ENCODE data around the gene CCDC192.

Gene CCDC192

GRCh38 chr5:127804886-127805426 lies 101.8 kb downstream of the CCDC192 start:
- Histone ChIP-seq H3K9me3 (ENCODE audit: control insufficient read depth, low read length) (no peaks in the 10 kb centered on the region), H3K9ac (ENCODE audit: low read length) (no peak overlapping the region), H3K36me3 (ENCODE audit: control insufficient read depth, insufficient read depth, low read length) (no peaks in the 10 kb centered on the region), H3K27me3 (ENCODE audit: control insufficient read depth, insufficient read depth, low read length) (no peaks in the 10 kb centered on the region), H3K4me1 (ENCODE audit: control insufficient read depth, insufficient read depth, low read length) (peaks cover 24% of the 10 kb centered on the region), H3K4me3 (ENCODE audit: low read length) (no peak overlapping the region)

GRCh38 chr5:127805448-127805847 lies 102.3 kb downstream of the CCDC192 start:
- no peaks in the 10 kb centered on the region for H3K9me3 ChIP-seq (ENCODE audit: control insufficient read depth, low read length)
- no peaks in the 10 kb centered on the region for H3K36me3 ChIP-seq (ENCODE audit: control insufficient read depth, insufficient read depth, low read length)
- H3K4me3 ChIP-seq (ENCODE audit: low read length), result no peak overlapping the region
- H3K27me3 ChIP-seq (ENCODE audit: control insufficient read depth, insufficient read depth, low read length), result no peaks in the 10 kb centered on the region
- H3K4me1 ChIP-seq (ENCODE audit: control insufficient read depth, insufficient read depth, low read length), result peaks cover 24% of the 10 kb centered on the region
- no peak overlapping the region for H3K9ac ChIP-seq (ENCODE audit: low read length)

- peaks cover 22% of the 10 kb centered on the region for H3K4me1 ChIP-seq (ENCODE audit: control insufficient read depth, insufficient read depth, low read length)
- no peaks in the 10 kb centered on the region for H3K9me3 ChIP-seq (ENCODE audit: control insufficient read depth, low read length)
- H3K4me3 ChIP-seq (ENCODE audit: low read length), result no peak overlapping the region
- no peak overlapping the region for H3K9ac ChIP-seq (ENCODE audit: low read length)
- no peaks in the 10 kb centered on the region for H3K36me3 ChIP-seq (ENCODE audit: control insufficient read depth, insufficient read depth, low read length)
- H3K27me3 ChIP-seq (ENCODE audit: control insufficient read depth, insufficient read depth, low read length), result no peaks in the 10 kb centered on the region
These were observed 103.6 kb downstream of the CCDC192 start for GRCh38 chr5:127806776-127807175.

- Histone ChIP-seq H3K27me3 (ENCODE audit: control insufficient read depth, insufficient read depth, low read length) (no peaks in the 10 kb centered on the region), H3K4me3 (ENCODE audit: low read length) (no peak overlapping the region), H3K9ac (ENCODE audit: low read length) (no peak overlapping the region), H3K9me3 (ENCODE audit: control insufficient read depth, low read length) (no peaks in the 10 kb centered on the region), H3K36me3 (ENCODE audit: control insufficient read depth, insufficient read depth, low read length) (no peaks in the 10 kb centered on the region), H3K4me1 (ENCODE audit: control insufficient read depth, insufficient read depth, low read length) (peaks cover 10% of the 10 kb centered on the region)
These were observed 106.3 kb downstream of the CCDC192 start for GRCh38 chr5:127809533-127809932.

- no peaks in the 10 kb centered on the region for H3K27me3 ChIP-seq (ENCODE audit: control insufficient read depth, insufficient read depth, low read length)
- no peaks in the 10 kb centered on the region for H3K36me3 ChIP-seq (ENCODE audit: control insufficient read depth, insufficient read depth, low read length)
- H3K4me1 ChIP-seq (ENCODE audit: control insufficient read depth, insufficient read depth, low read length), result peaks cover 10% of the 10 kb centered on the region
- H3K9me3 ChIP-seq (ENCODE audit: control insufficient read depth, low read length), result no peaks in the 10 kb centered on the region
- no peak overlapping the region for H3K9ac ChIP-seq (ENCODE audit: low read length)
- no peak overlapping the region for H3K4me3 ChIP-seq (ENCODE audit: low read length)
These were observed 106.8 kb downstream of the CCDC192 start for GRCh38 chr5:127810017-127810416.

GRCh38 chr5:127810707-127811490 lies 107.7 kb downstream of the CCDC192 start:
- no peak overlapping the region for H3K4me3 ChIP-seq (ENCODE audit: low read length)
- no peaks in the 10 kb centered on the region for H3K27me3 ChIP-seq (ENCODE audit: control insufficient read depth, insufficient read depth, low read length)
- no peak overlapping the region for H3K9ac ChIP-seq (ENCODE audit: low read length)
- H3K36me3 ChIP-seq (ENCODE audit: control insufficient read depth, insufficient read depth, low read length), result no peaks in the 10 kb centered on the region
- H3K4me1 ChIP-seq (ENCODE audit: control insufficient read depth, insufficient read depth, low read length), result peaks cover 10% of the 10 kb centered on the region
- H3K9me3 ChIP-seq (ENCODE audit: control insufficient read depth, low read length), result no peaks in the 10 kb centered on the region

GRCh38 chr5:127812570-127812969 lies 109.4 kb downstream of the CCDC192 start:
- Histone ChIP-seq H3K9me3 (ENCODE audit: control insufficient read depth, low read length) (no peaks in the 10 kb centered on the region), H3K4me3 (ENCODE audit: low read length) (no peak overlapping the region), H3K4me1 (ENCODE audit: control insufficient read depth, insufficient read depth, low read length) (peaks cover 10% of the 10 kb centered on the region), H3K9ac (ENCODE audit: low read length) (no peak overlapping the region), H3K36me3 (ENCODE audit: control insufficient read depth, insufficient read depth, low read length) (no peaks in the 10 kb centered on the region), H3K27me3 (ENCODE audit: control insufficient read depth, insufficient read depth, low read length) (no peaks in the 10 kb centered on the region)

GRCh38 chr5:127813633-127814587 lies 110.7 kb downstream of the CCDC192 start:
- no peak overlapping the region for H3K9ac ChIP-seq (ENCODE audit: low read length)
- no peak overlapping the region for H3K4me3 ChIP-seq (ENCODE audit: low read length)
- H3K4me1 ChIP-seq (ENCODE audit: control insufficient read depth, insufficient read depth, low read length), result peaks cover 16% of the 10 kb centered on the region
- no peaks in the 10 kb centered on the region for H3K36me3 ChIP-seq (ENCODE audit: control insufficient read depth, insufficient read depth, low read length)
- H3K27me3 ChIP-seq (ENCODE audit: control insufficient read depth, insufficient read depth, low read length), result no peaks in the 10 kb centered on the region
- H3K9me3 ChIP-seq (ENCODE audit: control insufficient read depth, low read length), result no peaks in the 10 kb centered on the region

- no peaks in the 10 kb centered on the region for H3K9me3 ChIP-seq (ENCODE audit: control insufficient read depth, low read length)
- no peak overlapping the region for H3K4me3 ChIP-seq (ENCODE audit: low read length)
These were observed 111.4 kb downstream of the CCDC192 start for GRCh38 chr5:127814588-127814973.

GRCh38 chr5:127820910-127821553 lies 117.8 kb downstream of the CCDC192 start:
- no peak overlapping the region for H3K9ac ChIP-seq (ENCODE audit: low read length)
- H3K4me1 ChIP-seq (ENCODE audit: control insufficient read depth, insufficient read depth, low read length), result peaks cover 22% of the 10 kb centered on the region
- H3K4me3 ChIP-seq (ENCODE audit: low read length), result no peak overlapping the region
- H3K36me3 ChIP-seq (ENCODE audit: control insufficient read depth, insufficient read depth, low read length), result no peaks in the 10 kb centered on the region
- no peaks in the 10 kb centered on the region for H3K27me3 ChIP-seq (ENCODE audit: control insufficient read depth, insufficient read depth, low read length)
- no peaks in the 10 kb centered on the region for H3K9me3 ChIP-seq (ENCODE audit: control insufficient read depth, low read length)

More at GRCh38 chr5:127814588-127814973, 111.4 kb downstream of the CCDC192 start:
- Histone ChIP-seq H3K4me1 (ENCODE audit: control insufficient read depth, insufficient read depth, low read length) (peaks cover 21% of the 10 kb centered on the region), H3K27me3 (ENCODE audit: control insufficient read depth, insufficient read depth, low read length) (no peaks in the 10 kb centered on the region), H3K9ac (ENCODE audit: low read length) (no peak overlapping the region), H3K36me3 (ENCODE audit: control insufficient read depth, insufficient read depth, low read length) (no peaks in the 10 kb centered on the region)

GRCh38 chr5:127821896-127822295 lies 118.7 kb downstream of the CCDC192 start:
- Histone ChIP-seq H3K9ac (ENCODE audit: low read length) (no peak overlapping the region), H3K27me3 (ENCODE audit: control insufficient read depth, insufficient read depth, low read length) (no peaks in the 10 kb centered on the region), H3K36me3 (ENCODE audit: control insufficient read depth, insufficient read depth, low read length) (no peaks in the 10 kb centered on the region), H3K9me3 (ENCODE audit: control insufficient read depth, low read length) (no peaks in the 10 kb centered on the region), H3K4me1 (ENCODE audit: control insufficient read depth, insufficient read depth, low read length) (peaks cover 22% of the 10 kb centered on the region), H3K4me3 (ENCODE audit: low read length) (no peak overlapping the region)
